GM21381 (cell line): ENCODE results near the gene IGFBP7.

Experiments used
- ATAC-seq: cut with Tn5 transposase; IDR thresholded peaks from one replicate; pipeline ENCODE4 v1.9.1; 2021; ENCODE audit warnings: mild to moderate bottlenecking, moderate library complexity; ENCODE audit not compliant: unreplicated experiment

IGFBP7 gene

GRCh38 chr4:57109847-57110639 is at the start of gene IGFBP7:
Gene IGFBP7, minus strand, starts transcription at chr4:57110385. Its CDS starts 34 bp downstream, at chr4:57110351.
- ATAC-seq: peak; percentile 46

- no peak for ATAC-seq
Observed at GRCh38 chr4:57159866-57160265, 49.7 kb upstream of the IGFBP7 start.

- no peak for ATAC-seq
Observed at GRCh38 chr4:57158762-57159161, 48.6 kb upstream of the IGFBP7 start.

GRCh38 chr4:57158221-57158620 is 48.0 kb upstream of the IGFBP7 start:
- no peak for ATAC-seq

GRCh38 chr4:57157596-57158137 is 47.5 kb upstream of the IGFBP7 start:
- no peak for ATAC-seq

GRCh38 chr4:57156242-57156990 is 46.2 kb upstream of the IGFBP7 start:
- ATAC-seq: no peak

- no peak for ATAC-seq
Observed at GRCh38 chr4:57154926-57155325, 44.7 kb upstream of the IGFBP7 start.

- no peak for ATAC-seq
Observed at GRCh38 chr4:57154191-57154590, 44.0 kb upstream of the IGFBP7 start.

- ATAC-seq: no peak
Observed at GRCh38 chr4:57153207-57153606, 43.0 kb upstream of the IGFBP7 start.

GRCh38 chr4:57151481-57151880 is 41.3 kb upstream of the IGFBP7 start:
- ATAC-seq: no peak

GRCh38 chr4:57149833-57150232 is 39.6 kb upstream of the IGFBP7 start:
- no peak for ATAC-seq

GRCh38 chr4:57148831-57149505 is 38.8 kb upstream of the IGFBP7 start:
- no peak for ATAC-seq

GRCh38 chr4:57148177-57148576 is 38.0 kb upstream of the IGFBP7 start:
- ATAC-seq: no peak

- no peak for ATAC-seq
Observed at GRCh38 chr4:57147335-57148060, 37.3 kb upstream of the IGFBP7 start.

GRCh38 chr4:57146444-57146843 is 36.3 kb upstream of the IGFBP7 start:
- no peak for ATAC-seq

GRCh38 chr4:57144466-57144865 is 34.3 kb upstream of the IGFBP7 start:
- ATAC-seq: no peak

- no peak for ATAC-seq
Observed at GRCh38 chr4:57139783-57140182, 29.6 kb upstream of the IGFBP7 start.

- ATAC-seq: no peak
Observed at GRCh38 chr4:57137261-57137660, 27.1 kb upstream of the IGFBP7 start.

GRCh38 chr4:57136281-57136680 is 26.1 kb upstream of the IGFBP7 start:
- no peak for ATAC-seq

GRCh38 chr4:57132743-57133137 is 22.6 kb upstream of the IGFBP7 start:
- no peak for ATAC-seq
